Fibroblast of villous mesenchyme (primary cell): ENCODE data around the gene THSD7B. TPM values are rescaled to one million over a fixed set of nuclear protein-coding genes. Genes with fewer than 3 reads are reported as not detected.
"Not testable (repeated sequence)": the region's sequence is repeated elsewhere in the genome, so short reads cannot be mapped to it uniquely, and the experiment has no call there.

Experiments
- DNase-seq: peaks from one replicate; pipeline ENCODE4 v3.0.0-alpha.2; 2010; ENCODE audit warnings: low read depth
- H3K4me3 ChIP-seq: 2 replicates; pipeline ENCODE4 v1.5.1; 2011; ENCODE audit warnings: low read depth, mild to moderate bottlenecking, low read length
- CTCF ChIP-seq: IDR thresholded peaks from 2 replicates; pipeline ENCODE4 v1.5.1; 2012; ENCODE audit warnings: low read depth, mild to moderate bottlenecking, low read length; ENCODE audit not compliant: insufficient read depth
- total RNA-seq: library from RNA; depleted of rRNA; stranded (reverse); fragments of >200 nt; gene quantifications from 2 replicates; pipeline ENCODE4 v1.2.3, GENCODE V29; 2012

Gene THSD7B
- total RNA-seq, 1 donor, result 1.3 TPM

GRCh38 chr2:136962105-136962725 lies 196.9 kb downstream of the THSD7B start:
- H3K4me3 ChIP-seq, result no peak overlapping the region
- TF ChIP-seq CTCF, result no peak
- no peak for DNase-seq

- DNase-seq, result no peak
- H3K4me3 ChIP-seq, result no peak overlapping the region
- no peak for TF ChIP-seq CTCF
Observed at GRCh38 chr2:136966485-136966884, 201.1 kb downstream of the THSD7B start.

GRCh38 chr2:136980303-136980702 lies 215.0 kb downstream of the THSD7B start:
- no peak overlapping the region for H3K4me3 ChIP-seq
- no peak for DNase-seq
- TF ChIP-seq CTCF, result no peak

GRCh38 chr2:136981689-136982088 lies 216.3 kb downstream of the THSD7B start:
- DNase-seq, H3K4me3 ChIP-seq: not testable (repeated sequence)

- no peak for DNase-seq
- no peak overlapping the region for H3K4me3 ChIP-seq
- TF ChIP-seq CTCF, result no peak
Observed at GRCh38 chr2:136985044-136985443, 219.7 kb downstream of the THSD7B start.

- TF ChIP-seq CTCF, result no peak
- no peak overlapping the region for H3K4me3 ChIP-seq
- DNase-seq, result no peak
Observed at GRCh38 chr2:136986605-136987221, 221.4 kb downstream of the THSD7B start.

GRCh38 chr2:136990316-136990715 lies 225.0 kb downstream of the THSD7B start:
- no peak overlapping the region for H3K4me3 ChIP-seq
- TF ChIP-seq CTCF, result no peak
- no peak for DNase-seq
